GM23338 (cell line): ENCODE measurements around the gene CYBRD1. TPM values are rescaled to one million over a fixed set of nuclear protein-coding genes. Genes with fewer than 3 reads are reported as not detected.

Source experiments
- ATAC-seq: fragments of 200-7000 bp; cut with Tn5 transposase; 3 replicates; pipeline ENCODE4 v1.9.1; 2020
- DNase-seq: peaks from one replicate; pipeline ENCODE4 v3.0.0-alpha.2; 2015; ENCODE audit warnings: low spot score
- H2AFZ ChIP-seq: fragments of 200-600 bp; sonication (generic); 2 replicates; pipeline ENCODE4 v1.8.0; 2016; ENCODE audit warnings: antibody characterized with exemption, mild to moderate bottlenecking, moderate library complexity
- H3F3A ChIP-seq: fragments of 200-600 bp; sonication (generic); replicated peaks from 2 replicates; pipeline ENCODE4 v1.8.0; 2017; ENCODE audit warnings: antibody characterized with exemption, mixed run types, low read depth
- H3K27ac ChIP-seq: fragments of 200-600 bp; sonication (generic); 2 replicates; pipeline ENCODE4 v1.6.1; 2016; ENCODE audit warnings: low read depth
- H3K27me3 ChIP-seq: fragments of 200-600 bp; sonication (generic); 2 replicates; pipeline ENCODE4 v1.8.0; 2016; ENCODE audit warnings: mild to moderate bottlenecking, mixed run types, moderate library complexity; ENCODE audit not compliant: insufficient read depth
- H3K36me3 ChIP-seq: fragments of 200-600 bp; sonication (generic); 2 replicates; pipeline ENCODE4 v1.8.0; 2016; ENCODE audit warnings: mild to moderate bottlenecking; ENCODE audit not compliant: insufficient read depth
- H3K4me1 ChIP-seq: fragments of 200-600 bp; sonication (generic); 2 replicates; pipeline ENCODE4 v1.8.0; 2016; ENCODE audit warnings: mild to moderate bottlenecking, moderate library complexity; ENCODE audit not compliant: insufficient read depth
- H3K4me2 ChIP-seq: fragments of 200-600 bp; sonication (generic); 2 replicates; pipeline ENCODE4 v1.7.1; 2017; ENCODE audit warnings: mixed run types
- H3K4me3 ChIP-seq: fragments of 200-600 bp; sonication (generic); 2 replicates; pipeline ENCODE4 v1.6.1; 2016; ENCODE audit warnings: mixed run types
- H3K79me2 ChIP-seq: fragments of 200-600 bp; sonication (generic); replicated peaks from 2 replicates; pipeline ENCODE4 v1.8.0; 2017; ENCODE audit warnings: mild to moderate bottlenecking; ENCODE audit not compliant: insufficient read depth
- H3K9me2 ChIP-seq: fragments of 200-600 bp; sonication (generic); 2 replicates; pipeline ENCODE4 v1.8.0; 2017; ENCODE audit not compliant: insufficient read depth
- H4K20me1 ChIP-seq: fragments of 200-600 bp; sonication (generic); replicated peaks from 2 replicates; pipeline ENCODE4 v1.8.0; 2017; ENCODE audit warnings: mild to moderate bottlenecking; ENCODE audit not compliant: insufficient read depth
- H3K27ac Mint-ChIP-seq: 2 replicates; pipeline ENCODE4 v1.8.0; 2020; ENCODE audit warnings: inconsistent platforms, mild to moderate bottlenecking, moderate library complexity, mixed read lengths
- H3K27me3 Mint-ChIP-seq: 3 replicates; pipeline ENCODE4 v1.8.0; 2022; ENCODE audit warnings: low read depth, mild to moderate bottlenecking, moderate library complexity, mixed read lengths, inconsistent platforms; ENCODE audit not compliant: insufficient read depth, poor library complexity
- H3K36me3 Mint-ChIP-seq: 3 replicates; pipeline ENCODE4 v1.8.0; 2021; ENCODE audit warnings: low read depth, mild to moderate bottlenecking, inconsistent platforms, moderate library complexity, mixed read lengths
- H3K4me1 Mint-ChIP-seq: 3 replicates; pipeline ENCODE4 v1.8.0; 2020; ENCODE audit warnings: mild to moderate bottlenecking, inconsistent platforms, mixed read lengths
- H3K4me3 Mint-ChIP-seq: 3 replicates; pipeline ENCODE4 v1.8.0; 2021; ENCODE audit warnings: moderate library complexity, mild to moderate bottlenecking, inconsistent platforms, mixed read lengths
- H3K9me3 Mint-ChIP-seq: 3 replicates; pipeline ENCODE4 v1.8.0; 2020; ENCODE audit warnings: moderate library complexity, mild to moderate bottlenecking, inconsistent platforms, mixed read lengths
- EZH2 ChIP-seq: fragments of 200-600 bp; sonication (generic); IDR thresholded peaks from one replicate; pipeline ENCODE4 v1.8.0; 2017; ENCODE audit warnings: antibody characterized with exemption, mild to moderate bottlenecking, low read depth; ENCODE audit not compliant: unreplicated experiment
- JUNB ChIP-seq: IDR thresholded peaks from one replicate; pipeline ENCODE4 v1.6.1; 2016; ENCODE audit warnings: antibody characterized with exemption; ENCODE audit not compliant: unreplicated experiment
- ZNF331 ChIP-seq: fragments of 250-450 bp; sonication (Bioruptor Pico); IDR thresholded peaks from 2 replicates; pipeline ENCODE4 v1.5.0; 2020; ENCODE audit warnings: low read depth, mild to moderate bottlenecking, moderate library complexity
- polyA plus RNA-seq: library from polyadenylated mRNA; unstranded; fragments of >200 nt; fragmentation: Nextera tagmentation; extraction: Ambion mirVana; gene quantifications from 2 replicates; pipeline ENCODE4 v1.2.1, GENCODE V29; 2016
- total RNA-seq: library from RNA; depleted of rRNA; stranded (reverse); fragments of >200 nt; shearing (Covaris generic); gene quantifications from 2 replicates; pipeline ENCODE4 v1.2.3, GENCODE V29; 2014
- TF ChIP-seq, protein P1 (sequence below), 2 experiments: fragments of 200-600 bp in 1 of 2; sonication (generic) in 1 of 2; conservative IDR thresholded peaks; 2 replicates each; pipeline versions ENCODE4 v1.5.1 to v1.6.1; 2016 to 2017; ENCODE audit warnings: antibody characterized with exemption in 2 of 2, low read depth in 2 of 2, mild to moderate bottlenecking in 2 of 2, moderate library complexity in 1 of 2
- TF ChIP-seq, protein P2 (sequence below): fragments of 250-450 bp; sonication (Bioruptor Pico); IDR thresholded peaks from 2 replicates; pipeline ENCODE4 v1.5.0; 2020; ENCODE audit warnings: mild to moderate bottlenecking, moderate library complexity
- TF ChIP-seq, protein P3 (sequence below): IDR thresholded peaks from 2 replicates; pipeline ENCODE4 v1.6.1; 2016; ENCODE audit warnings: antibody characterized with exemption

CYBRD1 gene
- total and polyA plus RNA-seq, 2 experiments from 2014 or later: 3.4 to 5.3 TPM

DNA sequence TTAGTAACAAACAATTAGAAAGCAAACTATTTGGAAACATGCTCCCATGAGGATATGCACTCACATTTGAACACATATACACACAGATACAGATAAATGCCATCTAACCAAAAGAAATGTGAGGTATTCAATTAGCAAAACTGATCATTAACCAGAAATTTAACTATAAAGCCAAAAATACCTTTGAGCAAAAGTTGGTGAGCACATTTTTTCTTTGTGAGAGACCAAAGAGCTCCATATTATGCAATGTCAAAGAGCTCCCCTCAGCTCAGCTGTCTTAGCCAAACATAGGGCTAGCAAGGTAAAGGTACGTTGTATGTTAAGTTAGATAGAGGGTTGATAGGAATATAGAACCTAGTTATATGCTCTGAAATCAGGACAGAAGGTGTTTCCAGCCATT lies 43.8 kb downstream of the CYBRD1 start:
- peaks cover 6% of the 10 kb centered on the region for H3K27me3 Mint-ChIP-seq
- ATAC-seq (no peak), DNase-seq (no peak)
- Histone ChIP-seq H3K36me3 (no peaks in the 10 kb centered on the region), H3K27me3 (no peaks in the 10 kb centered on the region), H3K9me2 (no peaks in the 10 kb centered on the region), H3K4me3 (no peak overlapping the region), H3F3A (no peaks in the 10 kb centered on the region), H2AFZ (no peak overlapping the region), H3K79me2 (no peaks in the 10 kb centered on the region), H3K4me1 (no peaks in the 10 kb centered on the region), H3K4me2 (no peak overlapping the region), H3K27ac (no peak overlapping the region), H4K20me1 (no peaks in the 10 kb centered on the region)
- no peak overlapping the region for H3K27ac Mint-ChIP-seq
- H3K4me3 Mint-ChIP-seq: no peak overlapping the region
- peaks cover 9% of the 10 kb centered on the region for H3K4me1 Mint-ChIP-seq
- TF ChIP-seq, protein P1, sequence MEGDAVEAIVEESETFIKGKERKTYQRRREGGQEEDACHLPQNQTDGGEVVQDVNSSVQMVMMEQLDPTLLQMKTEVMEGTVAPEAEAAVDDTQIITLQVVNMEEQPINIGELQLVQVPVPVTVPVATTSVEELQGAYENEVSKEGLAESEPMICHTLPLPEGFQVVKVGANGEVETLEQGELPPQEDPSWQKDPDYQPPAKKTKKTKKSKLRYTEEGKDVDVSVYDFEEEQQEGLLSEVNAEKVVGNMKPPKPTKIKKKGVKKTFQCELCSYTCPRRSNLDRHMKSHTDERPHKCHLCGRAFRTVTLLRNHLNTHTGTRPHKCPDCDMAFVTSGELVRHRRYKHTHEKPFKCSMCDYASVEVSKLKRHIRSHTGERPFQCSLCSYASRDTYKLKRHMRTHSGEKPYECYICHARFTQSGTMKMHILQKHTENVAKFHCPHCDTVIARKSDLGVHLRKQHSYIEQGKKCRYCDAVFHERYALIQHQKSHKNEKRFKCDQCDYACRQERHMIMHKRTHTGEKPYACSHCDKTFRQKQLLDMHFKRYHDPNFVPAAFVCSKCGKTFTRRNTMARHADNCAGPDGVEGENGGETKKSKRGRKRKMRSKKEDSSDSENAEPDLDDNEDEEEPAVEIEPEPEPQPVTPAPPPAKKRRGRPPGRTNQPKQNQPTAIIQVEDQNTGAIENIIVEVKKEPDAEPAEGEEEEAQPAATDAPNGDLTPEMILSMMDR (conservative IDR thresholded peaks at IDR 0.05; ENCODE audit: low read depth in 2 of 2): no peak
- TF ChIP-seq JUNB (no peak), ZNF331 (CRISPR knock-in tag) (no peak), EZH2 (no peak)
- TF ChIP-seq, protein P2, sequence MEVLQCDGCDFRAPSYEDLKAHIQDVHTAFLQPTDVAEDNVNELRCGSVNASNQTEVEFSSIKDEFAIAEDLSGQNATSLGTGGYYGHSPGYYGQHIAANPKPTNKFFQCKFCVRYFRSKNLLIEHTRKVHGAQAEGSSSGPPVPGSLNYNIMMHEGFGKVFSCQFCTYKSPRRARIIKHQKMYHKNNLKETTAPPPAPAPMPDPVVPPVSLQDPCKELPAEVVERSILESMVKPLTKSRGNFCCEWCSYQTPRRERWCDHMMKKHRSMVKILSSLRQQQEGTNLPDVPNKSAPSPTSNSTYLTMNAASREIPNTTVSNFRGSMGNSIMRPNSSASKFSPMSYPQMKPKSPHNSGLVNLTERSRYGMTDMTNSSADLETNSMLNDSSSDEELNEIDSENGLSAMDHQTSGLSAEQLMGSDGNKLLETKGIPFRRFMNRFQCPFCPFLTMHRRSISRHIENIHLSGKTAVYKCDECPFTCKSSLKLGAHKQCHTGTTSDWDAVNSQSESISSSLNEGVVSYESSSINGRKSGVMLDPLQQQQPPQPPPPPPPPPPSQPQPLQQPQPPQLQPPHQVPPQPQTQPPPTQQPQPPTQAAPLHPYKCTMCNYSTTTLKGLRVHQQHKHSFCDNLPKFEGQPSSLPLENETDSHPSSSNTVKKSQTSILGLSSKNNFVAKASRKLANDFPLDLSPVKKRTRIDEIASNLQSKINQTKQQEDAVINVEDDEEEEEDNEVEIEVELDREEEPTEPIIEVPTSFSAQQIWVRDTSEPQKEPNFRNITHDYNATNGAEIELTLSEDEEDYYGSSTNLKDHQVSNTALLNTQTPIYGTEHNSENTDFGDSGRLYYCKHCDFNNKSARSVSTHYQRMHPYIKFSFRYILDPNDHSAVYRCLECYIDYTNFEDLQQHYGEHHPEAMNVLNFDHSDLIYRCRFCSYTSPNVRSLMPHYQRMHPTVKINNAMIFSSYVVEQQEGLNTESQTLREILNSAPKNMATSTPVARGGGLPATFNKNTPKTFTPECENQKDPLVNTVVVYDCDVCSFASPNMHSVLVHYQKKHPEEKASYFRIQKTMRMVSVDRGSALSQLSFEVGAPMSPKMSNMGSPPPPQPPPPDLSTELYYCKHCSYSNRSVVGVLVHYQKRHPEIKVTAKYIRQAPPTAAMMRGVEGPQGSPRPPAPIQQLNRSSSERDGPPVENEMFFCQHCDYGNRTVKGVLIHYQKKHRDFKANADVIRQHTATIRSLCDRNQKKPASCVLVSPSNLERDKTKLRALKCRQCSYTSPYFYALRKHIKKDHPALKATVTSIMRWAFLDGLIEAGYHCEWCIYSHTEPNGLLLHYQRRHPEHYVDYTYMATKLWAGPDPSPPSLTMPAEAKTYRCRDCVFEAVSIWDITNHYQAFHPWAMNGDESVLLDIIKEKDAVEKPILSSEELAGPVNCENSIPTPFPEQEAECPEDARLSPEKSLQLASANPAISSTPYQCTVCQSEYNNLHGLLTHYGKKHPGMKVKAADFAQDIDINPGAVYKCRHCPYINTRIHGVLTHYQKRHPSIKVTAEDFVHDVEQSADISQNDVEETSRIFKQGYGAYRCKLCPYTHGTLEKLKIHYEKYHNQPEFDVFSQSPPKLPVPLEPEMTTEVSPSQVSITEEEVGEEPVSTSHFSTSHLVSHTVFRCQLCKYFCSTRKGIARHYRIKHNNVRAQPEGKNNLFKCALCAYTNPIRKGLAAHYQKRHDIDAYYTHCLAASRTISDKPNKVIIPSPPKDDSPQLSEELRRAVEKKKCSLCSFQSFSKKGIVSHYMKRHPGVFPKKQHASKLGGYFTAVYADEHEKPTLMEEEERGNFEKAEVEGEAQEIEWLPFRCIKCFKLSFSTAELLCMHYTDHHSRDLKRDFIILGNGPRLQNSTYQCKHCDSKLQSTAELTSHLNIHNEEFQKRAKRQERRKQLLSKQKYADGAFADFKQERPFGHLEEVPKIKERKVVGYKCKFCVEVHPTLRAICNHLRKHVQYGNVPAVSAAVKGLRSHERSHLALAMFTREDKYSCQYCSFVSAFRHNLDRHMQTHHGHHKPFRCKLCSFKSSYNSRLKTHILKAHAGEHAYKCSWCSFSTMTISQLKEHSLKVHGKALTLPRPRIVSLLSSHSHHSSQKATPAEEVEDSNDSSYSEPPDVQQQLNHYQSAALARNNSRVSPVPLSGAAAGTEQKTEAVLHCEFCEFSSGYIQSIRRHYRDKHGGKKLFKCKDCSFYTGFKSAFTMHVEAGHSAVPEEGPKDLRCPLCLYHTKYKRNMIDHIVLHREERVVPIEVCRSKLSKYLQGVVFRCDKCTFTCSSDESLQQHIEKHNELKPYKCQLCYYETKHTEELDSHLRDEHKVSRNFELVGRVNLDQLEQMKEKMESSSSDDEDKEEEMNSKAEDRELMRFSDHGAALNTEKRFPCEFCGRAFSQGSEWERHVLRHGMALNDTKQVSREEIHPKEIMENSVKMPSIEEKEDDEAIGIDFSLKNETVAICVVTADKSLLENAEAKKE (CRISPR knock-in tag): no peak
- TF ChIP-seq, protein P3, sequence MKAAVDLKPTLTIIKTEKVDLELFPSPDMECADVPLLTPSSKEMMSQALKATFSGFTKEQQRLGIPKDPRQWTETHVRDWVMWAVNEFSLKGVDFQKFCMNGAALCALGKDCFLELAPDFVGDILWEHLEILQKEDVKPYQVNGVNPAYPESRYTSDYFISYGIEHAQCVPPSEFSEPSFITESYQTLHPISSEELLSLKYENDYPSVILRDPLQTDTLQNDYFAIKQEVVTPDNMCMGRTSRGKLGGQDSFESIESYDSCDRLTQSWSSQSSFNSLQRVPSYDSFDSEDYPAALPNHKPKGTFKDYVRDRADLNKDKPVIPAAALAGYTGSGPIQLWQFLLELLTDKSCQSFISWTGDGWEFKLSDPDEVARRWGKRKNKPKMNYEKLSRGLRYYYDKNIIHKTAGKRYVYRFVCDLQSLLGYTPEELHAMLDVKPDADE: no peak
- H3K36me3 Mint-ChIP-seq: no peaks in the 10 kb centered on the region
- H3K9me3 Mint-ChIP-seq: no peaks in the 10 kb centered on the region
